HCT116 (cell line): ENCODE measurements around the gene SHC2. TPM values are rescaled to one million over a fixed set of nuclear protein-coding genes. Genes with fewer than 3 reads are reported as not detected.

Source experiments
- ATAC-seq: fragments of 200-7000 bp; cut with Tn5 transposase; 2 replicates; pipeline ENCODE4 v1.9.1; 2020; ENCODE audit warnings: mild to moderate bottlenecking, moderate library complexity
- BruUV-seq: library from RNA; stranded (reverse); fragments of 400-500 nt; replicated peaks from 2 replicates; lab custom pipeline; 2021; lab: Mats Ljungman, UMichigan
- CTCF ChIA-PET: fragments of 300-600 bp; sonication (Branson Sonifier 250); formaldehyde crosslinking; loops from one replicate; lab custom pipeline; 2021; ENCODE audit warnings: antibody characterized with exemption; lab: Charles Lee
- POLR2A ChIA-PET: fragments of 300-600, 350-600 bp; sonication (Branson Sonifier 250); formaldehyde crosslinking; loops from one replicate; lab custom pipeline; 2021; ENCODE audit warnings: antibody characterized with exemption; lab: Charles Lee
- RAD21 ChIA-PET, 2 experiments: fragments of 300-600 bp; sonication (Branson Sonifier 250); formaldehyde crosslinking; loops; one replicate each; lab custom pipeline; 2023; ENCODE audit warnings: low total read pairs in 2 of 2; ENCODE audit not compliant: uncharacterized antibody in 2 of 2, unreplicated experiment in 2 of 2, low non-redundant PET in 1 of 2; lab: Charles Lee
- DNase-seq: peaks from one replicate; pipeline ENCODE4 v3.0.0-alpha.2; 2010; ENCODE audit warnings: low read depth, low spot score
- H2AFZ ChIP-seq: fragments of 200-600 bp; shearing (Covaris generic), sonication (generic); 2 replicates; pipeline ENCODE4 v1.6.1; 2017; ENCODE audit warnings: low read depth, mixed run types, mixed read lengths, antibody characterized with exemption, low read length; ENCODE audit not compliant: poor library complexity, severe bottlenecking
- H3K27ac ChIP-seq: 2 replicates; pipeline ENCODE4 v1.5.1; 2012; ENCODE audit warnings: low read depth, low read length
- H3K27me3 ChIP-seq: fragments of 200-600 bp; sonication (generic); 2 replicates; pipeline ENCODE4 v1.6.1; 2016; ENCODE audit warnings: mixed run types, low read length, mixed read lengths; ENCODE audit not compliant: insufficient read depth
- H3K36me3 ChIP-seq, 2 experiments: fragments of 200-500 bp in 1 of 2; fragments of 200-600 bp in 1 of 2; sonication (Bioruptor generic) in 1 of 2; sonication (generic) in 1 of 2; 2 replicates each; pipeline versions ENCODE4 v1.5.1 to v1.6.1; 2014 to 2016; ENCODE audit warnings: low read length in 2 of 2, inconsistent platforms in 1 of 2, mixed read lengths in 1 of 2, mixed run types in 1 of 2; ENCODE audit not compliant: insufficient read depth in 2 of 2, control insufficient read depth in 1 of 2
- H3K4me1 ChIP-seq, 2 experiments: fragments of 200-600 bp in 1 of 2; sonication (generic) in 1 of 2; 2 replicates each; pipeline versions ENCODE4 v1.5.1 to v1.6.1; 2012 to 2017; ENCODE audit warnings: low read length in 2 of 2, inconsistent platforms in 1 of 2, mild to moderate bottlenecking in 1 of 2, mixed read lengths in 1 of 2, mixed run types in 1 of 2, moderate library complexity in 1 of 2; ENCODE audit not compliant: insufficient read depth in 2 of 2, control insufficient read depth in 1 of 2
- H3K4me2 ChIP-seq: fragments of 200-600 bp; sonication (generic); 2 replicates; pipeline ENCODE4 v1.6.1; 2017; ENCODE audit warnings: mixed run types, low read length, mixed read lengths
- H3K4me3 ChIP-seq, 2 experiments: fragments of 200-600 bp in 1 of 2; sonication (generic) in 1 of 2; replicated peaks in 1 of 2; 2 replicates each; pipeline ENCODE4 v1.5.1; 2011 to 2016; ENCODE audit warnings: low read length in 2 of 2, control low read depth in 1 of 2, low read depth in 1 of 2, mild to moderate bottlenecking in 1 of 2, mixed read lengths in 1 of 2, mixed run types in 1 of 2
- H3K79me2 ChIP-seq: fragments of 200-600 bp; sonication (generic); 2 replicates; pipeline ENCODE4 v1.6.1; 2017; ENCODE audit warnings: mild to moderate bottlenecking, mixed run types, low read length, moderate library complexity, mixed read lengths; ENCODE audit not compliant: insufficient read depth
- H3K9ac ChIP-seq: fragments of 200-600 bp; sonication (generic); 2 replicates; pipeline ENCODE4 v1.6.1; 2016; ENCODE audit warnings: low read length, mixed read lengths
- H3K9me2 ChIP-seq: fragments of 200-600 bp; sonication (generic), shearing (Covaris generic); 2 replicates; pipeline ENCODE4 v1.6.1; 2017; ENCODE audit warnings: mixed run types, mild to moderate bottlenecking, moderate library complexity; ENCODE audit not compliant: insufficient read depth
- H3K9me3 ChIP-seq, 2 experiments: fragments of 200-500 bp in 1 of 2; fragments of 200-600 bp in 1 of 2; sonication (Bioruptor generic) in 1 of 2; sonication (generic) in 1 of 2; 2 replicates each; pipeline ENCODE4 v1.6.1; 2014 to 2017; ENCODE audit warnings: low read length in 2 of 2, mixed read lengths in 2 of 2, inconsistent platforms in 1 of 2, low read depth in 1 of 2, mild to moderate bottlenecking in 1 of 2, mixed run types in 1 of 2, moderate library complexity in 1 of 2; ENCODE audit not compliant: control insufficient read depth in 1 of 2, insufficient read depth in 1 of 2
- H4K20me1 ChIP-seq: fragments of 200-600 bp; sonication (generic), shearing (Covaris generic); 2 replicates; pipeline ENCODE4 v1.6.1; 2017; ENCODE audit warnings: mixed run types, mild to moderate bottlenecking, moderate library complexity; ENCODE audit not compliant: insufficient read depth
- EGR1 ChIP-seq: IDR thresholded peaks from 2 replicates; pipeline ENCODE4 v1.6.1; 2012; ENCODE audit warnings: low read depth
- EZH2 ChIP-seq: fragments of 200-600 bp; sonication (generic); IDR thresholded peaks from 2 replicates; pipeline ENCODE4 v1.6.1; 2017; ENCODE audit warnings: antibody characterized with exemption, mixed run types
- EZH2phosphoT487 ChIP-seq: fragments of 200-600 bp; IDR thresholded peaks from 2 replicates; pipeline ENCODE4 v1.6.1; 2018; ENCODE audit warnings: antibody characterized with exemption, borderline replicate concordance
- FOSL1 ChIP-seq: IDR thresholded peaks from 2 replicates; pipeline ENCODE4 v1.6.1; 2012; ENCODE audit warnings: low read depth
- REST ChIP-seq: IDR thresholded peaks from 2 replicates; pipeline ENCODE4 v1.6.1; 2012; ENCODE audit warnings: low read depth
- SIN3A ChIP-seq: IDR thresholded peaks from 2 replicates; pipeline ENCODE4 v1.6.1; 2012; ENCODE audit warnings: low read depth
- SP1 ChIP-seq: IDR thresholded peaks from 2 replicates; pipeline ENCODE4 v1.6.1; 2012; ENCODE audit warnings: low read depth
- TCF7L2 ChIP-seq: IDR thresholded peaks from 2 replicates; pipeline ENCODE4 v1.7.0; 2011; ENCODE audit warnings: borderline replicate concordance, inconsistent platforms; ENCODE audit not compliant: insufficient read depth, insufficient read length; ENCODE audit errors: extremely low read depth
- YY1 ChIP-seq: IDR thresholded peaks from 2 replicates; pipeline ENCODE4 v1.6.1; 2011; ENCODE audit warnings: low read length, low read depth, moderate library complexity, mild to moderate bottlenecking; ENCODE audit not compliant: insufficient replicate concordance; ENCODE audit errors: extremely low read depth
- ZNF274 ChIP-seq: fragments of 200-500 bp; sonication (Bioruptor generic); IDR thresholded peaks from 2 replicates; pipeline ENCODE4 v1.6.1; 2014; ENCODE audit warnings: mild to moderate bottlenecking, low read depth, low read length, inconsistent platforms
- intact Hi-C: fragments of 100-400 bp; cut with micrococcal nuclease; formaldehyde crosslinking; loops from 2 replicates; pipeline ENCODE4 v1.10.0; 2022
- total RNA-seq: library from RNA; stranded (reverse); gene quantifications from one replicate; pipeline ENCODE4 v1.2.1, GENCODE V29; 2021; ENCODE audit not compliant: unreplicated experiment
- TF ChIP-seq, protein P1 (sequence below), 3 experiments: fragments of 200-600 bp in 1 of 3; sonication (generic) in 1 of 3; IDR thresholded peaks in 2 of 3; conservative IDR thresholded peaks in 1 of 3; 2 replicates each; pipeline ENCODE4 v1.5.1; 2012 to 2017; ENCODE audit warnings: low read depth in 2 of 3, low read length in 2 of 3, antibody characterized with exemption in 1 of 3, borderline replicate concordance in 1 of 3, control low read depth in 1 of 3, mild to moderate bottlenecking in 1 of 3, mixed read lengths in 1 of 3, mixed run types in 1 of 3, moderate library complexity in 1 of 3; ENCODE audit not compliant: insufficient read depth in 1 of 3

The SHC2 gene
- total RNA-seq, 1 experiment from 2014 or later, result 2.5 TPM

DNA sequence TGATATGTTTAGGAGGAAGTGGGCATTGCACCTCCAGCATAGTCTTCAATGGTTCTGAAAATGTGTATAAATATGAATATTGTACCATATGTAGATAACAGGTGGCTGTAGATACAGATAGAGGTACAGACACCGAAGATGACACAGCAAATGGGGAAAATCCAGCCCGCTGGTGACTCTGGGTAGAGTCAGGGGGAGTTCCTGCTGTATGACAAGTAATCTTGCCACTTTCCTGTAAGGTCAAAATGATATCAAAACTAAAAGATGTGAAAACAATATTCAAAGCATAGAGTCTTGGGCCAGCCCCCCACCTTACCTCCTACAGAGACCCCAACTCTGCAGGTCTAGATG lies 69.7 kb downstream of the SHC2 start (continued):
- TF ChIP-seq REST, result no peak
- no peak for TF ChIP-seq FOSL1
- no peak for TF ChIP-seq EZH2phosphoT487
- no peak for TF ChIP-seq EGR1
- TF ChIP-seq YY1, result no peak
- TF ChIP-seq, all 23 proteins: peak for 0

- Histone ChIP-seq H3K36me3 (no peaks in the 10 kb centered on the region), H3K4me3 (no peak overlapping the region), H3K27me3 (no peaks in the 10 kb centered on the region), H4K20me1 (no peaks in the 10 kb centered on the region), H3K4me1 (no peaks in the 10 kb centered on the region), H3K27ac (no peak overlapping the region), H3K4me2 (no peak overlapping the region), H3K9me3 (peaks cover 0 to 7% of the 10 kb centered on the region in 2 experiments; a peak in 1 of 4 replicates), H3K79me2 (no peaks in the 10 kb centered on the region), H3K9me2 (no peaks in the 10 kb centered on the region), H2AFZ (no peak overlapping the region), H3K9ac (no peak overlapping the region)
- ATAC-seq (no peak), DNase-seq (no peak)
- ChIA-PET CTCF (no interaction called here), RAD21 (no interaction called here), POLR2A (no interaction called here)
- TF ChIP-seq ZNF274 (no peak), TCF7L2 (no peak), SIN3A (no peak), REST (no peak), SP1 (no peak), YY1 (no peak), EZH2phosphoT487 (no peak), EZH2 (no peak)
- TF ChIP-seq, protein P1, sequence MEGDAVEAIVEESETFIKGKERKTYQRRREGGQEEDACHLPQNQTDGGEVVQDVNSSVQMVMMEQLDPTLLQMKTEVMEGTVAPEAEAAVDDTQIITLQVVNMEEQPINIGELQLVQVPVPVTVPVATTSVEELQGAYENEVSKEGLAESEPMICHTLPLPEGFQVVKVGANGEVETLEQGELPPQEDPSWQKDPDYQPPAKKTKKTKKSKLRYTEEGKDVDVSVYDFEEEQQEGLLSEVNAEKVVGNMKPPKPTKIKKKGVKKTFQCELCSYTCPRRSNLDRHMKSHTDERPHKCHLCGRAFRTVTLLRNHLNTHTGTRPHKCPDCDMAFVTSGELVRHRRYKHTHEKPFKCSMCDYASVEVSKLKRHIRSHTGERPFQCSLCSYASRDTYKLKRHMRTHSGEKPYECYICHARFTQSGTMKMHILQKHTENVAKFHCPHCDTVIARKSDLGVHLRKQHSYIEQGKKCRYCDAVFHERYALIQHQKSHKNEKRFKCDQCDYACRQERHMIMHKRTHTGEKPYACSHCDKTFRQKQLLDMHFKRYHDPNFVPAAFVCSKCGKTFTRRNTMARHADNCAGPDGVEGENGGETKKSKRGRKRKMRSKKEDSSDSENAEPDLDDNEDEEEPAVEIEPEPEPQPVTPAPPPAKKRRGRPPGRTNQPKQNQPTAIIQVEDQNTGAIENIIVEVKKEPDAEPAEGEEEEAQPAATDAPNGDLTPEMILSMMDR (IDR thresholded peaks at IDR 0.05 in 2 of 3, conservative IDR thresholded peaks at IDR 0.05 in 1 of 3; ENCODE audit: borderline replicate concordance in 1 of 3, insufficient read depth in 1 of 3, low read depth in 2 of 3, low read length in 2 of 3), result no peak
- intact Hi-C loops, result no loop called here
- no TSS peak for BruUV-seq
Measured at GRCh38 chr19:390386-391206, 70.2 kb downstream of the SHC2 start.
